ENCODE measurements around the gene ARMC7.

The ARMC7 gene

GRCh38 chr17:75113798-75114551 is 4.2 kb downstream of the ARMC7 start:
- Histone ChIP-seq H3K27ac (ENCODE audit: low read depth in 2 of 2, low read length in 2 of 2) (peak overlapping the region; percentile 87 to 88), H3K27me3 (ENCODE audit: control insufficient read depth in 2 of 2, insufficient read depth in 2 of 2, low read length in 2 of 2) (no peaks in the 10 kb centered on the region), H3K36me3 (ENCODE audit: control insufficient read depth in 2 of 2, insufficient read depth in 2 of 2, low read length in 2 of 2) (peaks cover 0 to 4% of the 10 kb centered on the region in 2 donors), H3K4me3 (ENCODE audit: low read length in 2 of 2) (peak overlapping the region; percentile 78 to 89), H3K4me1 (ENCODE audit: control insufficient read depth in 2 of 2, insufficient read depth in 2 of 2, low read length in 2 of 2) (peaks cover 32 to 35% of the 10 kb centered on the region in 2 donors), H3K9ac (ENCODE audit: low read depth in 1 of 2, low read length in 2 of 2) (peak overlapping the region; percentile 86 to 94), H3K9me3 (ENCODE audit: control insufficient read depth in 2 of 2, low read length in 2 of 2) (no peaks in the 10 kb centered on the region)

DNA sequence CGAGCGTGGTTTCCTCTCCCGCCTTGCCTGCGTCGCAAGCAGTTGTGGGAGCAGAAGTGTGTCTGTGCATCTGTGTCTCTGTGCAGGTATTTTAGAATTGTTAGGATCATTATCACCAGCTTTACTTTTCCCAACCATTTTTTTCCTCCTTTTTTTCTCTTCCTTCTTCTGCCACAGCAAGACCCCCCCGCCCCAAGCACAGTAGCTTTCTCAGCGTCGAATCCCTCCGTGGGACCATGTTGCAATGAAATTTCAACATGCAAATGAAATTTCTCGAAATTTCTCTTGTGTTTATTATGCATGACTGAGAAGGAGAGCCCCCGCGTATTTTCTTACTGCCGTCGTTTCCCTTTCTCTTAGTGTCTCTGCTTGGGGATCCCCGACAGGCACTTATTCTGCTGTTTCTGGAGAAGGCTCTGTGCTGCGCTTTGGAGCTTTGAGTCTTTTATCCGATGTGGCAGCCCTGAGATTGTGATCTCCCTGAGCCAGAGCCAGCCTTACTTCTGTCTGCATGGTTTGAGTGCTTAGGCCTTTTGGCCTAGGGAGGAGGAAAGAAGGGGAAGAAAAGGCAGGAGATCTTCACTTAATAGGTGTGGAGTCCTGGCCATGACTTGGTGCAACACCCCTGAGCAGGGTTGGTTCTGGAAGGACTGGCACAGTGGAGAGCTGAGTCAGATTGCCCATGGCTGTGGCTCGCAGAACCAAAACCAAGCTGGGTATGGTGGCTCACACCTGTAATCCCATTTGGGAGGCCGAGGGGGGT is 5.0 kb downstream of the ARMC7 start:
- Histone ChIP-seq H3K27me3 (ENCODE audit: control insufficient read depth in 2 of 2, insufficient read depth in 2 of 2, low read length in 2 of 2) (no peaks in the 10 kb centered on the region), H3K9ac (ENCODE audit: low read depth in 1 of 2, low read length in 2 of 2) (peak overlapping the region; percentile 86 to 94), H3K4me1 (ENCODE audit: control insufficient read depth in 2 of 2, insufficient read depth in 2 of 2, low read length in 2 of 2) (peaks cover 26 to 29% of the 10 kb centered on the region in 2 donors)

DNA sequence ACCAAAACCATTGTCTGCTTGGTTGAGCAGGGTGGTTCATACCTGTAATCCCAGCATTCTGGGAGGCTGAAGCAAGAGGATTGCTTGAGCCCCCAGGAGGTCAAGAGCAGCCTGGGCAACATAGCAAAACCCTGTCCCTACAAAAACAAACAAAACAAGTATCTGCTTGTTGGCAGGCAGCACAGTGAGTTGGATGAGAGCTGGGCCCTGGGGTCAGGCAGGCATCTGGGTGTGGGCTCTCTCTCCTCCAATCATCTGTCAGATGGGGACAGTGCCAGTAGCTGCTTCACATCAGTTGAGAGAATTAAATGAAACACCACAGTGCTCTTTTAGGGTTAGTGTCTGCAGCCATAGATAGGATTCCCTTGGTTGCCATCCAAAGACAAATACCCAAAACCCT is 5.8 kb downstream of the ARMC7 start:
- Histone ChIP-seq H3K4me3 (ENCODE audit: low read length in 2 of 2) (no peak overlapping the region), H3K27me3 (ENCODE audit: control insufficient read depth in 2 of 2, insufficient read depth in 2 of 2, low read length in 2 of 2) (no peaks in the 10 kb centered on the region), H3K36me3 (ENCODE audit: control insufficient read depth in 2 of 2, insufficient read depth in 2 of 2, low read length in 2 of 2) (peaks cover 0 to 7% of the 10 kb centered on the region in 2 donors), H3K9ac (ENCODE audit: low read depth in 1 of 2, low read length in 2 of 2) (no peak overlapping the region), H3K27ac (ENCODE audit: low read depth in 2 of 2, low read length in 2 of 2) (no peak overlapping the region), H3K4me1 (ENCODE audit: control insufficient read depth in 2 of 2, insufficient read depth in 2 of 2, low read length in 2 of 2) (peaks cover 25 to 34% of the 10 kb centered on the region in 2 donors), H3K9me3 (ENCODE audit: control insufficient read depth in 2 of 2, low read length in 2 of 2) (no peaks in the 10 kb centered on the region)

More for the DNA sequence above, 5.0 kb downstream of the ARMC7 start:
- Histone ChIP-seq H3K9me3 (ENCODE audit: control insufficient read depth in 2 of 2, low read length in 2 of 2) (no peaks in the 10 kb centered on the region), H3K36me3 (ENCODE audit: control insufficient read depth in 2 of 2, insufficient read depth in 2 of 2, low read length in 2 of 2) (peaks cover 0 to 4% of the 10 kb centered on the region in 2 donors), H3K27ac (ENCODE audit: low read depth in 2 of 2, low read length in 2 of 2) (peak overlapping the region; percentile 87 to 88), H3K4me3 (ENCODE audit: low read length in 2 of 2) (peak overlapping the region; percentile 78 to 89)

DNA sequence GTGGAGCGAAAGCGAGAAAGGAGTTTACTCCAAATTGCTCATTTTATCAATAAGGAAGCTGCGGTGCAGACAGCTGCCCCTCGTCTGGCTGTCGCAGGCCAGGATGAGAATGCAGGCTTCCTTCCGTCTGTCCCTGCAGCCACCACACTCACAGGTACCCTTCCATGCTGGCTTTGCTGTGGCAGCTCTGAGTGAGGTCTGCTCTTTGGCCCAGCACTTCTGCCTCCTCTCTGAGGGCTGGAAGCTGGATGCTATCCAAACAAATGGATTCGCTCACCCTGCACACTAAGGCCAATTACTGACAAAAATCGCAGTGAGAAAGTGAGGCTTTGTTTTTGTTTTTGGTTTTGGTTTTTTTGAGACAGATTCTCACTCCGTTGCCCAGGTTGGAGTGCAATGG is 7.0 kb downstream of the ARMC7 start:
- no peak overlapping the region for H3K4me3 ChIP-seq (ENCODE audit: low read length in 2 of 2)
- H3K36me3 ChIP-seq (ENCODE audit: control insufficient read depth in 2 of 2, insufficient read depth in 2 of 2, low read length in 2 of 2) = peaks cover 4 to 7% of the 10 kb centered on the region in 2 donors
- no peak overlapping the region for H3K27ac ChIP-seq (ENCODE audit: low read depth in 2 of 2, low read length in 2 of 2)
- H3K27me3 ChIP-seq (ENCODE audit: control insufficient read depth in 2 of 2, insufficient read depth in 2 of 2, low read length in 2 of 2) = no peaks in the 10 kb centered on the region
- no peak overlapping the region for H3K9ac ChIP-seq (ENCODE audit: low read depth in 1 of 2, low read length in 2 of 2)
- peaks cover 25 to 37% of the 10 kb centered on the region in 2 donors for H3K4me1 ChIP-seq (ENCODE audit: control insufficient read depth in 2 of 2, insufficient read depth in 2 of 2, low read length in 2 of 2)
- H3K9me3 ChIP-seq (ENCODE audit: control insufficient read depth in 2 of 2, low read length in 2 of 2) = no peaks in the 10 kb centered on the region

DNA sequence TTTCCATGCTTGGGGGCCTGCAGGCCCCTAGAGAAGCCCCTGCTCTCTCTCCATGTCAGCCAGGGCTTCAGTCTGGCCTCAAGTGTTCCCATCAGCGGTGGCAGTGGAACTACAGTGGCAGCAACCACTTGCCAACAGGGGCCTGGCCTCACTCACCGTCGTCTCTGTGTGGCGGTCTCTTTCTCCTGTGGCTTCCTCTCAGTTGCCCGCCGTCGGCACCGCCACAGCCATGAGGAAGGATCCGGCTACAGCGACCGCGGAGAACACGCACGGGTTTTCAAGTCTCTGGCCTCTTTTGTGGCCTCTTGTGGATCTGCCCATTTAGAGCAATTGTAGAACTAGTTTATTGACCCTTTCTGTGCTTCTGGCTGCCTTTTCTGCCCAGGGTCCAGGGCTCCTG is 8.5 kb downstream of the ARMC7 start:
- Histone ChIP-seq H3K4me1 (ENCODE audit: control insufficient read depth in 2 of 2, insufficient read depth in 2 of 2, low read length in 2 of 2) (peaks cover 25 to 39% of the 10 kb centered on the region in 2 donors), H3K9me3 (ENCODE audit: control insufficient read depth in 2 of 2, low read length in 2 of 2) (no peaks in the 10 kb centered on the region), H3K4me3 (ENCODE audit: low read length in 2 of 2) (no peak overlapping the region), H3K27me3 (ENCODE audit: control insufficient read depth in 2 of 2, insufficient read depth in 2 of 2, low read length in 2 of 2) (no peaks in the 10 kb centered on the region), H3K9ac (ENCODE audit: low read depth in 1 of 2, low read length in 2 of 2) (peak overlapping the region in 1 of 2 donors; percentile 69), H3K36me3 (ENCODE audit: control insufficient read depth in 2 of 2, insufficient read depth in 2 of 2, low read length in 2 of 2) (peaks cover 4 to 7% of the 10 kb centered on the region in 2 donors), H3K27ac (ENCODE audit: low read depth in 2 of 2, low read length in 2 of 2) (peak overlapping the region; percentile 96)

DNA sequence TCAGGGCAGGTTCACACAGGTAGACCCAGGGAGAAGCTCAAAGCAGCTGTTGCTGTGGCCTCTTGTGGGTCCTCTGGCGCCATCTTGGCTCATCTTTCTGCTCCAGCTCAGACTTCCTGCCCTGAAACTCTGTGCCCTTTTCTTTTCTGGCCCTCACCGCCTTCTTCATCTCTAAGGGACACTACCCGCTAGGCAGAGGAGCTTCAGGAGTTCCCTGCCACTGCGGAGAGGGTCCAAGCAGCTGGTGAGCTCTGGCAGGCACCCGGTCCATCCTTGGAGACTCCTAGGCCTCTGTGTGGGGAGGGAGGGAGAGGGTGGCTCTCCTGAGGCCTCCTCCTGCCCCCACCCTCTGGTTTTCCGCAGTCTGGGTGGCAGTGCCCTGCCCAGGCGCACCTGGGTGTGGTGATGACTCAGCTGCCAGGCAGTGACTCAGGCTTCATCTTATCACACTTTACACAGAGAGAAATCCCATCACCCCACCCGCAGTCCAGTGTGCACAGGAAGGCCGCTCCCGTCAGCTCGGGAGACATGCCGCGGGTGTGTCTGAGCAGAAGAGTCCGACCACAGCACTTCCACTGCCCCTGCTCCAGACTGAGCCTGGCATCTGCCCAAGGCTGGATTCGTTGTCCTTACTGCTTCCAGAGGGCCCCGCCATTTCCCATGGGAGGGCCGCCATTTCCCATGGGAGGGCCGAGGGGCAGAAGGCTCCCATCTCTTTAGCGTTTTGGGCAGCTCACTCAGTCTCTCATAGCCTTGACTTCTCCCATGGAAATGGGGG is 14.5 kb downstream of the ARMC7 start:
- H3K36me3 ChIP-seq (ENCODE audit: control insufficient read depth in 2 of 2, insufficient read depth in 2 of 2, low read length in 2 of 2) = peaks cover 9 to 12% of the 10 kb centered on the region in 2 donors
- H3K27ac ChIP-seq (ENCODE audit: low read depth in 2 of 2, low read length in 2 of 2) = peak overlapping the region; percentile 94
- no peaks in the 10 kb centered on the region for H3K9me3 ChIP-seq (ENCODE audit: control insufficient read depth in 2 of 2, low read length in 2 of 2)
- peak overlapping the region in 1 of 2 donors; percentile 31 for H3K4me3 ChIP-seq (ENCODE audit: low read length in 2 of 2)
- no peaks in the 10 kb centered on the region for H3K27me3 ChIP-seq (ENCODE audit: control insufficient read depth in 2 of 2, insufficient read depth in 2 of 2, low read length in 2 of 2)
- peak overlapping the region; percentile 54 to 71 for H3K9ac ChIP-seq (ENCODE audit: low read depth in 1 of 2, low read length in 2 of 2)
- H3K4me1 ChIP-seq (ENCODE audit: control insufficient read depth in 2 of 2, insufficient read depth in 2 of 2, low read length in 2 of 2) = peaks cover 23 to 51% of the 10 kb centered on the region in 2 donors

DNA sequence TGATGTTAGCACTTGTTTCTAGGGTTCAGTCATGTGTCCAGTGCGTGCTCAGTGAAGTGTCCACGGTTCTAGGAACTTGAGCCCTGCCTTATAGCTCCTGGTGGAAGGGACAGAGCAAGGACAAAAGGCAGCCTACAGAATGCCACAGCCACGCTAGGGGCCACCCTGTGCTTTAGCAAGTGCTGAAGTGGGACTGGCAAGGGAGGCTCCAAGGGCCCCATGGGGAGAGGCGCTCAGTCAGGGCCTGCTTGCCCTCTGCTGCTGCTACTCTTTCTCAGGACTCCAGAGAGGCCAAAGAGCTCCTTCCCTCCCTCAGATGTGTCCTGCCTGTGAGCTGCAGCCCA is 15.0 kb downstream of the ARMC7 start:
- H3K27ac ChIP-seq (ENCODE audit: low read depth in 2 of 2, low read length in 2 of 2) = peak overlapping the region; percentile 94
- peaks cover 24 to 55% of the 10 kb centered on the region in 2 donors for H3K4me1 ChIP-seq (ENCODE audit: control insufficient read depth in 2 of 2, insufficient read depth in 2 of 2, low read length in 2 of 2)
- H3K27me3 ChIP-seq (ENCODE audit: control insufficient read depth in 2 of 2, insufficient read depth in 2 of 2, low read length in 2 of 2) = no peaks in the 10 kb centered on the region

GRCh38 chr17:75125984-75126383 is 16.2 kb downstream of the ARMC7 start:
- H3K9ac ChIP-seq (ENCODE audit: low read depth in 1 of 2, low read length in 2 of 2) = peak overlapping the region; percentile 12 to 26
- H3K27ac ChIP-seq (ENCODE audit: low read depth in 2 of 2, low read length in 2 of 2) = peak overlapping the region in 1 of 2 donors; percentile 94
- H3K9me3 ChIP-seq (ENCODE audit: control insufficient read depth in 2 of 2, low read length in 2 of 2) = no peaks in the 10 kb centered on the region
- no peaks in the 10 kb centered on the region for H3K27me3 ChIP-seq (ENCODE audit: control insufficient read depth in 2 of 2, insufficient read depth in 2 of 2, low read length in 2 of 2)
- no peak overlapping the region for H3K4me3 ChIP-seq (ENCODE audit: low read length in 2 of 2)
- peaks cover 29 to 55% of the 10 kb centered on the region in 2 donors for H3K4me1 ChIP-seq (ENCODE audit: control insufficient read depth in 2 of 2, insufficient read depth in 2 of 2, low read length in 2 of 2)
- peaks cover 15 to 19% of the 10 kb centered on the region in 2 donors for H3K36me3 ChIP-seq (ENCODE audit: control insufficient read depth in 2 of 2, insufficient read depth in 2 of 2, low read length in 2 of 2)

More for the DNA sequence above, 15.0 kb downstream of the ARMC7 start:
- Histone ChIP-seq H3K9me3 (ENCODE audit: control insufficient read depth in 2 of 2, low read length in 2 of 2) (no peaks in the 10 kb centered on the region), H3K36me3 (ENCODE audit: control insufficient read depth in 2 of 2, insufficient read depth in 2 of 2, low read length in 2 of 2) (peaks cover 15 to 17% of the 10 kb centered on the region in 2 donors), H3K9ac (ENCODE audit: low read depth in 1 of 2, low read length in 2 of 2) (peak overlapping the region; percentile 54 to 71), H3K4me3 (ENCODE audit: low read length in 2 of 2) (peak overlapping the region; percentile 7 to 31)

GRCh38 chr17:75126954-75127353 is 17.2 kb downstream of the ARMC7 start:
- Histone ChIP-seq H3K27me3 (ENCODE audit: control insufficient read depth in 2 of 2, insufficient read depth in 2 of 2, low read length in 2 of 2) (no peaks in the 10 kb centered on the region), H3K4me1 (ENCODE audit: control insufficient read depth in 2 of 2, insufficient read depth in 2 of 2, low read length in 2 of 2) (peaks cover 32 to 53% of the 10 kb centered on the region in 2 donors), H3K9ac (ENCODE audit: low read depth in 1 of 2, low read length in 2 of 2) (no peak overlapping the region), H3K9me3 (ENCODE audit: control insufficient read depth in 2 of 2, low read length in 2 of 2) (no peaks in the 10 kb centered on the region), H3K36me3 (ENCODE audit: control insufficient read depth in 2 of 2, insufficient read depth in 2 of 2, low read length in 2 of 2) (peaks cover 14 to 19% of the 10 kb centered on the region in 2 donors), H3K27ac (ENCODE audit: low read depth in 2 of 2, low read length in 2 of 2) (peak overlapping the region in 1 of 2 donors; percentile 74), H3K4me3 (ENCODE audit: low read length in 2 of 2) (no peak overlapping the region)

Measured in mucosa of rectum (tissue), 2 donors.